Measurements from ENCODE around the gene HEBP1.

Gene HEBP1

GRCh38 chr12:12987421-12987820 lies 12.6 kb downstream of the HEBP1 start:
- no peak for DNase-seq

GRCh38 chr12:12986775-12987331 lies 13.2 kb downstream of the HEBP1 start:
- DNase-seq, result no peak

GRCh38 chr12:12985817-12986408 lies 14.2 kb downstream of the HEBP1 start:
- no peak for DNase-seq

GRCh38 chr12:12984149-12984548 lies 15.9 kb downstream of the HEBP1 start:
- DNase-seq, result no peak

- DNase-seq, result no peak
Measured at GRCh38 chr12:12983420-12984035, 16.5 kb downstream of the HEBP1 start.

- DNase-seq, result no peak
Measured at GRCh38 chr12:12982331-12982730, 17.7 kb downstream of the HEBP1 start.

- no peak for DNase-seq
Measured at GRCh38 chr12:12979731-12980259, 20.3 kb downstream of the HEBP1 start.

GRCh38 chr12:12979126-12979525 lies 20.9 kb downstream of the HEBP1 start:
- no peak for DNase-seq

GRCh38 chr12:12977231-12977630 lies 22.8 kb downstream of the HEBP1 start:
- DNase-seq, result no peak

- DNase-seq, result no peak
Measured at GRCh38 chr12:12976366-12976765, 23.7 kb downstream of the HEBP1 start.

GRCh38 chr12:12975322-12976077 lies 24.6 kb downstream of the HEBP1 start:
- DNase-seq, result no peak

GRCh38 chr12:12974211-12974610 lies 25.9 kb downstream of the HEBP1 start:
- no peak for DNase-seq

- no peak for DNase-seq
Measured at GRCh38 chr12:12973019-12973418, 27.0 kb downstream of the HEBP1 start.

- DNase-seq, result no peak
Measured at GRCh38 chr12:12965836-12966235, 34.2 kb downstream of the HEBP1 start.

- DNase-seq, result no peak
Measured at GRCh38 chr12:12964255-12964654, 35.8 kb downstream of the HEBP1 start.

- no peak for DNase-seq
Measured at GRCh38 chr12:12960639-12961209, 39.3 kb downstream of the HEBP1 start.

GRCh38 chr12:12958886-12959285 lies 41.2 kb downstream of the HEBP1 start:
- DNase-seq, result no peak

GRCh38 chr12:12954878-12955625 lies 45.0 kb downstream of the HEBP1 start:
- DNase-seq, result no peak

GRCh38 chr12:12954356-12954755 lies 45.7 kb downstream of the HEBP1 start:
- DNase-seq, result no peak

GRCh38 chr12:12952036-12952435 lies 48.0 kb downstream of the HEBP1 start, which contains the start of gene GPRC5D:
Gene GPRC5D (minus strand): TSS chr12:12952170. CDS start chr12:12950384, 1,786 bp downstream.
- DNase-seq, result no peak

- DNase-seq, result no peak
Measured at GRCh38 chr12:12951504-12951903, 48.6 kb downstream of the HEBP1 start.

- no peak for DNase-seq
Measured at GRCh38 chr12:12947902-12948301, 52.2 kb downstream of the HEBP1 start.
